HepG2 (cell line): ENCODE measurements around the gene CCDC38. TPM values are rescaled to one million over a fixed set of nuclear protein-coding genes. Genes with fewer than 3 reads are reported as not detected.

Experiments used
- ATF7-NPFF ChIP-seq: sonication (generic); formaldehyde crosslinking; IDR thresholded peaks from 2 replicates; pipeline ENCODE4 v1.8.1; 2023; ENCODE audit warnings: mild to moderate bottlenecking, low read depth, missing genetic modification reagents, moderate library complexity
- CBX1 ChIP-seq: IDR thresholded peaks from one replicate; pipeline ENCODE4 v1.6.1; 2016; ENCODE audit warnings: antibody characterized with exemption, low read depth
- KDM1A ChIP-seq: IDR thresholded peaks from 2 replicates; pipeline ENCODE4 v1.6.1; 2016; ENCODE audit warnings: missing compliant biosample characterization
- MEF2D ChIP-seq: sonication (generic); formaldehyde crosslinking; IDR thresholded peaks from 2 replicates; pipeline ENCODE4 v1.5.1; 2020; ENCODE audit warnings: mild to moderate bottlenecking, missing genetic modification reagents
- MYC ChIP-seq: sonication (generic); formaldehyde crosslinking; IDR thresholded peaks from 2 replicates; pipeline ENCODE4 v1.9.0; 2021; ENCODE audit warnings: missing genetic modification reagents, borderline replicate concordance
- NONO ChIP-seq, 2 experiments: fragments of 450-650 bp in 1 of 2; sonication (generic) in 1 of 2; formaldehyde crosslinking in 1 of 2; IDR thresholded peaks in 1 of 2; conservative IDR thresholded peaks in 1 of 2; 2 replicates each; pipeline versions ENCODE4 v1.6.1 to v1.8.0; 2017 to 2022; ENCODE audit warnings: mild to moderate bottlenecking in 1 of 2, missing genetic modification reagents in 1 of 2, moderate library complexity in 1 of 2
- PCBP2 ChIP-seq: fragments of 200-400 bp; formaldehyde crosslinking; optimal IDR thresholded peaks from 2 replicates; pipeline ENCODE3; 2018; ENCODE audit warnings: low read length, low read depth; ENCODE audit not compliant: poor library complexity, severe bottlenecking
- REPIN1 ChIP-seq: sonication (generic); formaldehyde crosslinking; IDR thresholded peaks from 2 replicates; pipeline ENCODE4 v1.8.0; 2022; ENCODE audit warnings: missing genetic modification reagents, low read depth, mild to moderate bottlenecking, borderline replicate concordance
- SSRP1 ChIP-seq: IDR thresholded peaks from 2 replicates; pipeline ENCODE4 v1.6.1; 2016; ENCODE audit warnings: control low read depth
- TBX2 ChIP-seq: sonication (generic); formaldehyde crosslinking; IDR thresholded peaks from 2 replicates; pipeline ENCODE4 v1.5.0; 2020; ENCODE audit warnings: missing genetic modification reagents, mild to moderate bottlenecking, borderline replicate concordance
- ZNF124 ChIP-seq: sonication (generic); formaldehyde crosslinking; IDR thresholded peaks from 2 replicates; pipeline ENCODE4 v1.4.0; 2020; ENCODE audit warnings: missing genetic modification reagents
- ZNF143 ChIP-seq: sonication (generic); formaldehyde crosslinking; IDR thresholded peaks from 2 replicates; pipeline ENCODE4 v1.4.0; 2020; ENCODE audit warnings: missing genetic modification reagents
- ZNF280B ChIP-seq: sonication (generic); formaldehyde crosslinking; IDR thresholded peaks from 2 replicates; pipeline ENCODE4 v1.5.0; 2020; ENCODE audit warnings: missing genetic modification reagents, mild to moderate bottlenecking, borderline replicate concordance
- ZNF550 ChIP-seq: sonication (generic); formaldehyde crosslinking; IDR thresholded peaks from 2 replicates; pipeline ENCODE4 v1.4.0; 2020; ENCODE audit warnings: mild to moderate bottlenecking, missing genetic modification reagents, borderline replicate concordance
- ZNF766 ChIP-seq: sonication (generic); formaldehyde crosslinking; IDR thresholded peaks from 2 replicates; pipeline ENCODE4 v1.5.0; 2020; ENCODE audit warnings: missing genetic modification reagents, borderline replicate concordance
- ZNF768 ChIP-seq: sonication (generic); formaldehyde crosslinking; IDR thresholded peaks from 2 replicates; pipeline ENCODE4 v1.4.0; 2020; ENCODE audit warnings: missing genetic modification reagents
- ZNF776 ChIP-seq: sonication (generic); formaldehyde crosslinking; IDR thresholded peaks from 2 replicates; pipeline ENCODE4 v1.4.0; 2020; ENCODE audit warnings: mild to moderate bottlenecking, missing genetic modification reagents
- polyA plus RNA-seq, 8 experiments: library from polyadenylated mRNA; depleted of rRNA in 3 of 8; stranded (reverse) in 7 of 8; unstranded in 1 of 8; fragments of >200 nt; fragmentation: Illumina TruSeq in 4 of 8; extraction: Trizol in 4 of 8; gene quantifications; 2 replicates each; pipeline versions ENCODE4 v1.2.1 to v1.2.3, GENCODE V29; 2011 to 2016; ENCODE audit warnings: low read depth in 4 of 8, missing spikeins in 1 of 8, mixed read lengths in 1 of 8; ENCODE audit not compliant: insufficient read depth in 1 of 8
- total RNA-seq, 5 experiments: library from RNA; depleted of rRNA; stranded (reverse); fragments of >200 nt; fragmentation: Illumina TruSeq; extraction: Trizol; gene quantifications; 2 replicates each; pipeline ENCODE4 v1.2.3, GENCODE V29; 2016; ENCODE audit warnings: low read depth in 1 of 5
- TF ChIP-seq, protein P1 (sequence below): sonication (generic); formaldehyde crosslinking; IDR thresholded peaks from 2 replicates; pipeline ENCODE4 v1.4.0; 2020; ENCODE audit warnings: missing genetic modification reagents
- TF ChIP-seq, protein P2 (sequence below): sonication (generic); formaldehyde crosslinking; IDR thresholded peaks from 2 replicates; pipeline ENCODE4 v1.8.1; 2022; ENCODE audit warnings: mild to moderate bottlenecking, missing genetic modification reagents
- TF ChIP-seq, protein P3 (sequence below): sonication (generic); formaldehyde crosslinking; IDR thresholded peaks from 2 replicates; pipeline ENCODE4 v1.4.0; 2020; ENCODE audit warnings: missing genetic modification reagents, borderline replicate concordance

CCDC38 gene
- total and polyA plus RNA-seq, 2 of the 13 experiments (the other 11 are each of a cell fraction or from before 2014, with no cell fraction given): 0.24 to 0.32 TPM

GRCh38 chr12:95966287-95966870 lies 24.0 kb upstream of the CCDC38 start (continued):
- TF ChIP-seq MYC: peak; percentile 53; the same call in 1 of the 2 replicates
- TF ChIP-seq PCBP2: no peak
- no peak for TF ChIP-seq ATF7-NPFF
- TF ChIP-seq, protein P1, sequence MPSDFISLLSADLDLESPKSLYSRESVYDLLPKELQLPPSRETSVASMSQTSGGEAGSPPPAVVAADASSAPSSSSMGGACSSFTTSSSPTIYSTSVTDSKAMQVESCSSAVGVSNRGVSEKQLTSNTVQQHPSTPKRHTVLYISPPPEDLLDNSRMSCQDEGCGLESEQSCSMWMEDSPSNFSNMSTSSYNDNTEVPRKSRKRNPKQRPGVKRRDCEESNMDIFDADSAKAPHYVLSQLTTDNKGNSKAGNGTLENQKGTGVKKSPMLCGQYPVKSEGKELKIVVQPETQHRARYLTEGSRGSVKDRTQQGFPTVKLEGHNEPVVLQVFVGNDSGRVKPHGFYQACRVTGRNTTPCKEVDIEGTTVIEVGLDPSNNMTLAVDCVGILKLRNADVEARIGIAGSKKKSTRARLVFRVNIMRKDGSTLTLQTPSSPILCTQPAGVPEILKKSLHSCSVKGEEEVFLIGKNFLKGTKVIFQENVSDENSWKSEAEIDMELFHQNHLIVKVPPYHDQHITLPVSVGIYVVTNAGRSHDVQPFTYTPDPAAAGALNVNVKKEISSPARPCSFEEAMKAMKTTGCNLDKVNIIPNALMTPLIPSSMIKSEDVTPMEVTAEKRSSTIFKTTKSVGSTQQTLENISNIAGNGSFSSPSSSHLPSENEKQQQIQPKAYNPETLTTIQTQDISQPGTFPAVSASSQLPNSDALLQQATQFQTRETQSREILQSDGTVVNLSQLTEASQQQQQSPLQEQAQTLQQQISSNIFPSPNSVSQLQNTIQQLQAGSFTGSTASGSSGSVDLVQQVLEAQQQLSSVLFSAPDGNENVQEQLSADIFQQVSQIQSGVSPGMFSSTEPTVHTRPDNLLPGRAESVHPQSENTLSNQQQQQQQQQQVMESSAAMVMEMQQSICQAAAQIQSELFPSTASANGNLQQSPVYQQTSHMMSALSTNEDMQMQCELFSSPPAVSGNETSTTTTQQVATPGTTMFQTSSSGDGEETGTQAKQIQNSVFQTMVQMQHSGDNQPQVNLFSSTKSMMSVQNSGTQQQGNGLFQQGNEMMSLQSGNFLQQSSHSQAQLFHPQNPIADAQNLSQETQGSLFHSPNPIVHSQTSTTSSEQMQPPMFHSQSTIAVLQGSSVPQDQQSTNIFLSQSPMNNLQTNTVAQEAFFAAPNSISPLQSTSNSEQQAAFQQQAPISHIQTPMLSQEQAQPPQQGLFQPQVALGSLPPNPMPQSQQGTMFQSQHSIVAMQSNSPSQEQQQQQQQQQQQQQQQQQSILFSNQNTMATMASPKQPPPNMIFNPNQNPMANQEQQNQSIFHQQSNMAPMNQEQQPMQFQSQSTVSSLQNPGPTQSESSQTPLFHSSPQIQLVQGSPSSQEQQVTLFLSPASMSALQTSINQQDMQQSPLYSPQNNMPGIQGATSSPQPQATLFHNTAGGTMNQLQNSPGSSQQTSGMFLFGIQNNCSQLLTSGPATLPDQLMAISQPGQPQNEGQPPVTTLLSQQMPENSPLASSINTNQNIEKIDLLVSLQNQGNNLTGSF (CRISPR knock-in tag): no peak
- no peak for TF ChIP-seq ZNF550 (CRISPR knock-in tag)
- TF ChIP-seq, protein P2, sequence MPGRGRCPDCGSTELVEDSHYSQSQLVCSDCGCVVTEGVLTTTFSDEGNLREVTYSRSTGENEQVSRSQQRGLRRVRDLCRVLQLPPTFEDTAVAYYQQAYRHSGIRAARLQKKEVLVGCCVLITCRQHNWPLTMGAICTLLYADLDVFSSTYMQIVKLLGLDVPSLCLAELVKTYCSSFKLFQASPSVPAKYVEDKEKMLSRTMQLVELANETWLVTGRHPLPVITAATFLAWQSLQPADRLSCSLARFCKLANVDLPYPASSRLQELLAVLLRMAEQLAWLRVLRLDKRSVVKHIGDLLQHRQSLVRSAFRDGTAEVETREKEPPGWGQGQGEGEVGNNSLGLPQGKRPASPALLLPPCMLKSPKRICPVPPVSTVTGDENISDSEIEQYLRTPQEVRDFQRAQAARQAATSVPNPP (CRISPR knock-in tag): no peak; the same call in 1 of the 2 replicates
- no peak for TF ChIP-seq NONO (IDR thresholded peaks at IDR 0.05)
- TF ChIP-seq NONO (CRISPR knock-in tag; conservative IDR thresholded peaks at IDR 0.05): no peak
- TF ChIP-seq ZNF143 (CRISPR knock-in tag): no peak
- peak; percentile 73; the same call in 1 of the 2 replicates for TF ChIP-seq TBX2
- TF ChIP-seq, protein P3, sequence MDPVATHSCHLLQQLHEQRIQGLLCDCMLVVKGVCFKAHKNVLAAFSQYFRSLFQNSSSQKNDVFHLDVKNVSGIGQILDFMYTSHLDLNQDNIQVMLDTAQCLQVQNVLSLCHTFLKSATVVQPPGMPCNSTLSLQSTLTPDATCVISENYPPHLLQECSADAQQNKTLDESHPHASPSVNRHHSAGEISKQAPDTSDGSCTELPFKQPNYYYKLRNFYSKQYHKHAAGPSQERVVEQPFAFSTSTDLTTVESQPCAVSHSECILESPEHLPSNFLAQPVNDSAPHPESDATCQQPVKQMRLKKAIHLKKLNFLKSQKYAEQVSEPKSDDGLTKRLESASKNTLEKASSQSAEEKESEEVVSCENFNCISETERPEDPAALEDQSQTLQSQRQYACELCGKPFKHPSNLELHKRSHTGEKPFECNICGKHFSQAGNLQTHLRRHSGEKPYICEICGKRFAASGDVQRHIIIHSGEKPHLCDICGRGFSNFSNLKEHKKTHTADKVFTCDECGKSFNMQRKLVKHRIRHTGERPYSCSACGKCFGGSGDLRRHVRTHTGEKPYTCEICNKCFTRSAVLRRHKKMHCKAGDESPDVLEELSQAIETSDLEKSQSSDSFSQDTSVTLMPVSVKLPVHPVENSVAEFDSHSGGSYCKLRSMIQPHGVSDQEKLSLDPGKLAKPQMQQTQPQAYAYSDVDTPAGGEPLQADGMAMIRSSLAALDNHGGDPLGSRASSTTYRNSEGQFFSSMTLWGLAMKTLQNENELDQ (CRISPR knock-in tag): no peak
- TF ChIP-seq SSRP1: peak; percentile 40; the same call in 1 of the 2 replicates
- no peak for TF ChIP-seq CBX1
- no peak; the same call in 1 of the 2 replicates for TF ChIP-seq KDM1A
- peak; percentile 65 for TF ChIP-seq MEF2D
- 0 out of 2 replicates have a peak, but pooled peaks have one; percentile 51 for TF ChIP-seq ZNF124
- no peak for TF ChIP-seq ZNF776
- no peak for TF ChIP-seq ZNF280B (CRISPR knock-in tag)
- TF ChIP-seq ZNF766 (CRISPR knock-in tag): no peak
- no peak for TF ChIP-seq REPIN1
- no peak for TF ChIP-seq ZNF768 (CRISPR knock-in tag)
